GM12878 (cell line): ENCODE data around the gene PHC2. TPM values are rescaled to one million over a fixed set of nuclear protein-coding genes. Genes with fewer than 3 reads are reported as not detected.

Experiments
- ATAC-seq: fragments of 200-7000 bp; cut with Tn5 transposase; 3 replicates; pipeline ENCODE4 v1.9.1; 2020; ENCODE audit warnings: mild to moderate bottlenecking, moderate library complexity
- BruUV-seq: library from RNA; stranded (reverse); fragments of 400-500 nt; replicated peaks from 2 replicates; lab custom pipeline; 2021; lab: Mats Ljungman, UMichigan
- CTCF ChIA-PET: fragments of 300-600 bp; sonication (Branson Sonifier 250); formaldehyde crosslinking; extraction: SDS; loops from one replicate; lab custom pipeline; 2021; ENCODE audit warnings: inconsistent platforms; lab: Yijun Ruan, JAX
- POLR2A ChIA-PET: fragments of 350-600 bp; formaldehyde crosslinking; extraction: SDS; loops from one replicate; lab custom pipeline; 2021; ENCODE audit warnings: inconsistent platforms; lab: Charles Lee
- RAD21 ChIA-PET: fragments of 300-600 bp; sonication (Branson Sonifier 250); formaldehyde crosslinking; loops from one replicate; lab custom pipeline; 2023; ENCODE audit warnings: antibody characterized with exemption; ENCODE audit not compliant: unreplicated experiment; lab: Charles Lee
- SMC1A ChIA-PET: fragments of 300-600 bp; sonication (Branson Sonifier 250); formaldehyde crosslinking; loops from one replicate; lab custom pipeline; 2023; ENCODE audit not compliant: unreplicated experiment, uncharacterized antibody; lab: Charles Lee
- DNase-seq: peaks from one replicate; pipeline ENCODE4 v3.0.0-alpha.2; 2011; ENCODE audit warnings: low read depth, low spot score
- FAIRE-seq: peaks from 3 replicates; lab custom pipeline; 2011; peaks lifted over from hg19 to GRCh38; lab: Jason Lieb, UNC
- H2AFZ ChIP-seq: 2 replicates; pipeline ENCODE4 v1.6.0; 2011; ENCODE audit warnings: low read depth, low read length, control low read depth; ENCODE audit not compliant: control insufficient read depth
- H3K27ac ChIP-seq: 2 replicates; pipeline ENCODE4 v1.5.1; 2011; ENCODE audit warnings: control low read depth; ENCODE audit not compliant: control insufficient read depth, insufficient read depth
- H3K27me3 ChIP-seq, 2 experiments: replicated peaks in 1 of 2; 2 replicates each; pipeline versions ENCODE4 v1.6.0 to v1.6.1; 2011; ENCODE audit warnings: low read length in 1 of 2; ENCODE audit not compliant: control insufficient read depth in 2 of 2, insufficient read depth in 2 of 2
- H3K36me3 ChIP-seq, 2 experiments: 2 replicates each; pipeline ENCODE4 v1.5.1; 2011; ENCODE audit warnings: low read length in 1 of 2; ENCODE audit not compliant: control insufficient read depth in 2 of 2, insufficient read depth in 2 of 2
- H3K4me1 ChIP-seq: 2 replicates; pipeline ENCODE4 v1.6.1; 2011; ENCODE audit warnings: mild to moderate bottlenecking, low read length, moderate library complexity, mixed read lengths; ENCODE audit not compliant: control insufficient read depth, insufficient read depth
- H3K4me2 ChIP-seq: 2 replicates; pipeline ENCODE4 v1.6.0; 2011; ENCODE audit warnings: control low read depth; ENCODE audit not compliant: control insufficient read depth, insufficient read depth
- H3K4me3 ChIP-seq: fragments of 200-600 bp; sonication (generic); 2 replicates; pipeline ENCODE4 v1.5.1; 2016
- H3K79me2 ChIP-seq: 2 replicates; pipeline ENCODE4 v1.6.0; 2011; ENCODE audit warnings: low read length; ENCODE audit not compliant: control insufficient read depth, insufficient read depth
- H3K9ac ChIP-seq: 2 replicates; pipeline ENCODE4 v1.8.0; 2011; ENCODE audit warnings: low read length, control low read depth, mixed read lengths; ENCODE audit not compliant: control insufficient read depth, insufficient read depth
- H3K9me3 ChIP-seq: replicated peaks from 3 replicates; pipeline ENCODE4 v1.5.1; 2011; ENCODE audit warnings: mild to moderate bottlenecking, low read length; ENCODE audit not compliant: control insufficient read depth, insufficient read depth
- H4K20me1 ChIP-seq: 2 replicates; pipeline ENCODE4 v1.6.0; 2011; ENCODE audit not compliant: control insufficient read depth, insufficient read depth
- ATF2 ChIP-seq: IDR thresholded peaks from 2 replicates; pipeline ENCODE4 v1.6.1; 2012; ENCODE audit warnings: low read length, inconsistent platforms
- ATF7 ChIP-seq: fragments of 450-650 bp; IDR thresholded peaks from 2 replicates; pipeline ENCODE4 v1.6.1; 2016; ENCODE audit warnings: low read depth, mild to moderate bottlenecking
- CBFB ChIP-seq: IDR thresholded peaks from 2 replicates; pipeline ENCODE4 v1.6.1; 2016; ENCODE audit warnings: antibody characterized with exemption, low read depth
- HCFC1 ChIP-seq: fragments of 150-350 bp; IDR thresholded peaks from 2 replicates; pipeline ENCODE4 v1.6.1; 2014; ENCODE audit warnings: low read length
- MEF2A ChIP-seq: IDR thresholded peaks from 2 replicates; pipeline ENCODE4 v1.6.1; 2011; ENCODE audit warnings: low read depth, mild to moderate bottlenecking, low read length, moderate library complexity; ENCODE audit not compliant: insufficient read depth
- RELA ChIP-seq: fragments of 450-650 bp; IDR thresholded peaks from 2 replicates; pipeline ENCODE4 v1.8.0; 2014; ENCODE audit warnings: borderline replicate concordance; ENCODE audit not compliant: partially characterized antibody
- TCF7 ChIP-seq: IDR thresholded peaks from 2 replicates; pipeline ENCODE4 v1.6.1; 2014; ENCODE audit warnings: antibody characterized with exemption, borderline replicate concordance
- WGBS: methylation state at CpG from one replicate; pipeline ENCODE4 v1.1.6; 2016; ENCODE audit warnings: low lambda C conversion rate; ENCODE audit not compliant: insufficient replicate concordance, insufficient coverage; ENCODE audit errors: missing lambda C conversion rate; 5-methylcytosine and 5-hydroxymethylcytosine counted together
- in situ Hi-C: fragments of 300-500 bp; cut with MboI; formaldehyde crosslinking; loops from 9 replicates; pipeline ENCODE4 v1.14.3; 2018; ENCODE audit warnings: mixed read lengths
- intact Hi-C: fragments of 100-400 bp; cut with micrococcal nuclease; formaldehyde crosslinking; loops from one replicate; pipeline ENCODE4 v1.14.2; 2022; ENCODE audit not compliant: unreplicated experiment
- polyA plus RNA-seq, 11 experiments: library from polyadenylated mRNA; depleted of rRNA in 4 of 11; unstranded in 6 of 11; stranded (reverse) in 5 of 11; fragments of >200 nt; fragmentation: Nextera tagmentation in 4 of 11; fragmentation: Illumina TruSeq in 1 of 11; extraction: Ambion mirVana in 4 of 11; extraction: Trizol in 1 of 11; gene quantifications; 1 replicate in 1 of 11; 2 replicates in 10 of 11; pipeline versions ENCODE4 v1.2.1 to v1.2.3, GENCODE V29; 2011 to 2016; ENCODE audit warnings: inconsistent platforms in 2 of 11, missing spikeins in 2 of 11, low read depth in 1 of 11
- total RNA-seq, 4 experiments: library from RNA; depleted of rRNA in 3 of 4; stranded (reverse); fragments of >200 nt in 3 of 4; fragmentation: Illumina TruSeq in 1 of 4; extraction: Trizol in 1 of 4; gene quantifications; 2 replicates each; pipeline versions ENCODE4 v1.2.1 to v1.2.3, GENCODE V29; 2013 to 2021
- TF ChIP-seq, protein P1 (sequence below): fragments of 450-650 bp; IDR thresholded peaks from 2 replicates; pipeline ENCODE4 v1.6.1; 2017; ENCODE audit warnings: mild to moderate bottlenecking, low read depth, inconsistent platforms; ENCODE audit not compliant: poor library complexity, severe bottlenecking
- TF ChIP-seq, protein P2 (sequence below): fragments of 150-350 bp; IDR thresholded peaks from 2 replicates; pipeline ENCODE4 v1.6.1; 2016; ENCODE audit warnings: low read depth, low read length
- TF ChIP-seq, protein P3 (sequence below): IDR thresholded peaks from 2 replicates; pipeline ENCODE4 v1.6.1; 2012; ENCODE audit warnings: mild to moderate bottlenecking, low read depth, low read length
- TF ChIP-seq, protein P4 (sequence below): IDR thresholded peaks from 2 replicates; pipeline ENCODE4 v1.6.1; 2011; ENCODE audit warnings: low read depth, mild to moderate bottlenecking, low read length, moderate library complexity, borderline replicate concordance; ENCODE audit errors: extremely low read depth

PHC2 gene
- total and polyA plus RNA-seq, 10 of the 15 experiments (the other 5 are each of a cell fraction or from before 2014, with no cell fraction given), result 2.0 to 35.9 (median 16.4) TPM

DNA sequence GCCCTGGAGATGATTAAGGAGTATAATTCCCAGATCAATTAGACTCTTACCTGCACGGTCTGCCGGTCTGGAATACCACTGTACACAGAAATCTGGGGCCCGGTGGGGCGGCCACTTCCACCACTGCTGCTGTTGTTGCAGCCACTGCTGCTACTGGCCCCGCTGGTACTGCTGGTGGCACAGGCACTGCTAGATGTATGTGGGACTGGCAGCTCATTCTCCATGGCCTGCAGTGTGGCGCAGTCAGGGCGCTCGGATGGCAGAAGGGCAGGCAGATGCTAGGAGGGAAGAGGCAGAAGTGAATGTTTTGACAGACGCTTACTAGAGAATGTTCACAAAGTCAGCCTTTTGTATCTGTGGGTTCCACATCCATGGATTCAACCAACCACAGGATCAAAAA, 55.6 kb downstream of the PHC2 start:
- ChIA-PET POLR2A (no interaction called here), SMC1A (no interaction called here), RAD21 (no interaction called here), CTCF (interaction anchor here (0.9 kb wide), 1 partner anchor 95 kb away, joined by 4 read pairs; no protein-coding TSS in a partner anchor)
- 73% methylated on average over 9 of the region's 9 CpGs for WGBS
- H3K9me3 ChIP-seq, result no peaks in the 10 kb centered on the region
- in situ Hi-C loops, result no loop called here
- no peaks in the 10 kb centered on the region for H3K79me2 ChIP-seq
- peaks cover under 1% of the 10 kb centered on the region; the same call in 1 of the 2 replicates for H3K4me1 ChIP-seq
- no peaks in the 10 kb centered on the region for H4K20me1 ChIP-seq
- intact Hi-C loops, result loop anchor here (5.0 kb wide), 1 partner anchor 237 kb away; no protein-coding TSS in a partner anchor
- ATAC-seq (no peak), FAIRE-seq (no peak), DNase-seq (no peak)
- no peak overlapping the region for H3K4me3 ChIP-seq
- no peak overlapping the region for H3K9ac ChIP-seq
- H3K36me3 ChIP-seq, result no peaks in the 10 kb centered on the region
- no peaks in the 10 kb centered on the region; a peak in 1 of 4 replicates for H3K27me3 ChIP-seq
- no peak overlapping the region for H3K4me2 ChIP-seq
- no peak overlapping the region for H2AFZ ChIP-seq
- BruUV-seq, result no TSS peak
- H3K27ac ChIP-seq, result no peak overlapping the region
- TF ChIP-seq, protein P1, sequence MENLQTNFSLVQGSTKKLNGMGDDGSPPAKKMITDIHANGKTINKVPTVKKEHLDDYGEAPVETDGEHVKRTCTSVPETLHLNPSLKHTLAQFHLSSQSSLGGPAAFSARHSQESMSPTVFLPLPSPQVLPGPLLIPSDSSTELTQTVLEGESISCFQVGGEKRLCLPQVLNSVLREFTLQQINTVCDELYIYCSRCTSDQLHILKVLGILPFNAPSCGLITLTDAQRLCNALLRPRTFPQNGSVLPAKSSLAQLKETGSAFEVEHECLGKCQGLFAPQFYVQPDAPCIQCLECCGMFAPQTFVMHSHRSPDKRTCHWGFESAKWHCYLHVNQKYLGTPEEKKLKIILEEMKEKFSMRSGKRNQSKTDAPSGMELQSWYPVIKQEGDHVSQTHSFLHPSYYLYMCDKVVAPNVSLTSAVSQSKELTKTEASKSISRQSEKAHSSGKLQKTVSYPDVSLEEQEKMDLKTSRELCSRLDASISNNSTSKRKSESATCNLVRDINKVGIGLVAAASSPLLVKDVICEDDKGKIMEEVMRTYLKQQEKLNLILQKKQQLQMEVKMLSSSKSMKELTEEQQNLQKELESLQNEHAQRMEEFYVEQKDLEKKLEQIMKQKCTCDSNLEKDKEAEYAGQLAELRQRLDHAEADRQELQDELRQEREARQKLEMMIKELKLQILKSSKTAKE, result no peak
- TF ChIP-seq, protein P2, sequence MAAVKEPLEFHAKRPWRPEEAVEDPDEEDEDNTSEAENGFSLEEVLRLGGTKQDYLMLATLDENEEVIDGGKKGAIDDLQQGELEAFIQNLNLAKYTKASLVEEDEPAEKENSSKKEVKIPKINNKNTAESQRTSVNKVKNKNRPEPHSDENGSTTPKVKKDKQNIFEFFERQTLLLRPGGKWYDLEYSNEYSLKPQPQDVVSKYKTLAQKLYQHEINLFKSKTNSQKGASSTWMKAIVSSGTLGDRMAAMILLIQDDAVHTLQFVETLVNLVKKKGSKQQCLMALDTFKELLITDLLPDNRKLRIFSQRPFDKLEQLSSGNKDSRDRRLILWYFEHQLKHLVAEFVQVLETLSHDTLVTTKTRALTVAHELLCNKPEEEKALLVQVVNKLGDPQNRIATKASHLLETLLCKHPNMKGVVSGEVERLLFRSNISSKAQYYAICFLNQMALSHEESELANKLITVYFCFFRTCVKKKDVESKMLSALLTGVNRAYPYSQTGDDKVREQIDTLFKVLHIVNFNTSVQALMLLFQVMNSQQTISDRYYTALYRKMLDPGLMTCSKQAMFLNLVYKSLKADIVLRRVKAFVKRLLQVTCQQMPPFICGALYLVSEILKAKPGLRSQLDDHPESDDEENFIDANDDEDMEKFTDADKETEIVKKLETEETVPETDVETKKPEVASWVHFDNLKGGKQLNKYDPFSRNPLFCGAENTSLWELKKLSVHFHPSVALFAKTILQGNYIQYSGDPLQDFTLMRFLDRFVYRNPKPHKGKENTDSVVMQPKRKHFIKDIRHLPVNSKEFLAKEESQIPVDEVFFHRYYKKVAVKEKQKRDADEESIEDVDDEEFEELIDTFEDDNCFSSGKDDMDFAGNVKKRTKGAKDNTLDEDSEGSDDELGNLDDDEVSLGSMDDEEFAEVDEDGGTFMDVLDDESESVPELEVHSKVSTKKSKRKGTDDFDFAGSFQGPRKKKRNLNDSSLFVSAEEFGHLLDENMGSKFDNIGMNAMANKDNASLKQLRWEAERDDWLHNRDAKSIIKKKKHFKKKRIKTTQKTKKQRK, result no peak
- TF ChIP-seq HCFC1 (no peak), RELA (no peak), CBFB (no peak), MEF2A (no peak), ATF2 (no peak), TCF7 (no peak), ATF7 (no peak)
- TF ChIP-seq, protein P3, sequence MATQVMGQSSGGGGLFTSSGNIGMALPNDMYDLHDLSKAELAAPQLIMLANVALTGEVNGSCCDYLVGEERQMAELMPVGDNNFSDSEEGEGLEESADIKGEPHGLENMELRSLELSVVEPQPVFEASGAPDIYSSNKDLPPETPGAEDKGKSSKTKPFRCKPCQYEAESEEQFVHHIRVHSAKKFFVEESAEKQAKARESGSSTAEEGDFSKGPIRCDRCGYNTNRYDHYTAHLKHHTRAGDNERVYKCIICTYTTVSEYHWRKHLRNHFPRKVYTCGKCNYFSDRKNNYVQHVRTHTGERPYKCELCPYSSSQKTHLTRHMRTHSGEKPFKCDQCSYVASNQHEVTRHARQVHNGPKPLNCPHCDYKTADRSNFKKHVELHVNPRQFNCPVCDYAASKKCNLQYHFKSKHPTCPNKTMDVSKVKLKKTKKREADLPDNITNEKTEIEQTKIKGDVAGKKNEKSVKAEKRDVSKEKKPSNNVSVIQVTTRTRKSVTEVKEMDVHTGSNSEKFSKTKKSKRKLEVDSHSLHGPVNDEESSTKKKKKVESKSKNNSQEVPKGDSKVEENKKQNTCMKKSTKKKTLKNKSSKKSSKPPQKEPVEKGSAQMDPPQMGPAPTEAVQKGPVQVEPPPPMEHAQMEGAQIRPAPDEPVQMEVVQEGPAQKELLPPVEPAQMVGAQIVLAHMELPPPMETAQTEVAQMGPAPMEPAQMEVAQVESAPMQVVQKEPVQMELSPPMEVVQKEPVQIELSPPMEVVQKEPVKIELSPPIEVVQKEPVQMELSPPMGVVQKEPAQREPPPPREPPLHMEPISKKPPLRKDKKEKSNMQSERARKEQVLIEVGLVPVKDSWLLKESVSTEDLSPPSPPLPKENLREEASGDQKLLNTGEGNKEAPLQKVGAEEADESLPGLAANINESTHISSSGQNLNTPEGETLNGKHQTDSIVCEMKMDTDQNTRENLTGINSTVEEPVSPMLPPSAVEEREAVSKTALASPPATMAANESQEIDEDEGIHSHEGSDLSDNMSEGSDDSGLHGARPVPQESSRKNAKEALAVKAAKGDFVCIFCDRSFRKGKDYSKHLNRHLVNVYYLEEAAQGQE, result no peak
- TF ChIP-seq, protein P4, sequence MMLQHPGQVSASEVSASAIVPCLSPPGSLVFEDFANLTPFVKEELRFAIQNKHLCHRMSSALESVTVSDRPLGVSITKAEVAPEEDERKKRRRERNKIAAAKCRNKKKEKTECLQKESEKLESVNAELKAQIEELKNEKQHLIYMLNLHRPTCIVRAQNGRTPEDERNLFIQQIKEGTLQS, result no peak
